ENCODE data around the gene DENND1A.

Gene DENND1A

GRCh38 chr9:123478967-123479602, 450.8 kb downstream of the DENND1A start:
- DNase-seq (ENCODE audit: extremely low spot score), result no peak
- no peak for TF ChIP-seq PKNOX1 (IDR thresholded peaks at IDR 0.05)
- TF ChIP-seq SP1 (IDR thresholded peaks at IDR 0.05), result no peak
- TF ChIP-seq FOXK2 (IDR thresholded peaks at IDR 0.05), result no peak
- no peak for TF ChIP-seq ELF4 (IDR thresholded peaks at IDR 0.05)
- no peak for TF ChIP-seq HDGF (IDR thresholded peaks at IDR 0.05; ENCODE audit: borderline replicate concordance)
- TF ChIP-seq ARNT (IDR thresholded peaks at IDR 0.05), result no peak
- TF ChIP-seq L3MBTL2 (conservative IDR thresholded peaks at IDR 0.05), result no peak
- no peak for TF ChIP-seq CTBP1 (IDR thresholded peaks at IDR 0.05; ENCODE audit: borderline replicate concordance)
- no peak for TF ChIP-seq LEF1 (IDR thresholded peaks at IDR 0.05; ENCODE audit: borderline replicate concordance)
- no peak for TF ChIP-seq FOXM1 (IDR thresholded peaks at IDR 0.05; ENCODE audit: borderline replicate concordance)
- TF ChIP-seq FOXA1 (IDR thresholded peaks at IDR 0.05), result no peak
- no peak for TF ChIP-seq NFRKB (IDR thresholded peaks at IDR 0.05)
- no peak for TF ChIP-seq BHLHE40 (IDR thresholded peaks at IDR 0.05; ENCODE audit: borderline replicate concordance)
- no peak for TF ChIP-seq ZNF384 (IDR thresholded peaks at IDR 0.05)
- TF ChIP-seq TARDBP (IDR thresholded peaks at IDR 0.05), result no peak
- TF ChIP-seq SUZ12 (IDR thresholded peaks at IDR 0.05), result no peak
- CTCF ChIA-PET, result no interaction called here
- POLR2A ChIA-PET, result no interaction called here

GRCh38 chr9:123478160-123478559, 451.8 kb downstream of the DENND1A start:
- ChIA-PET POLR2A (no interaction called here), CTCF (no interaction called here)
- no peak for DNase-seq (ENCODE audit: extremely low spot score)
- TF ChIP-seq PKNOX1 (IDR thresholded peaks at IDR 0.05) (no peak), SP1 (IDR thresholded peaks at IDR 0.05) (no peak), NFRKB (IDR thresholded peaks at IDR 0.05) (no peak), L3MBTL2 (conservative IDR thresholded peaks at IDR 0.05) (no peak), FOXA1 (IDR thresholded peaks at IDR 0.05) (no peak), LEF1 (IDR thresholded peaks at IDR 0.05; ENCODE audit: borderline replicate concordance) (no peak), FOXM1 (IDR thresholded peaks at IDR 0.05; ENCODE audit: borderline replicate concordance) (no peak), ELF4 (IDR thresholded peaks at IDR 0.05) (no peak), BHLHE40 (IDR thresholded peaks at IDR 0.05; ENCODE audit: borderline replicate concordance) (no peak), SUZ12 (IDR thresholded peaks at IDR 0.05) (no peak), ARNT (IDR thresholded peaks at IDR 0.05) (no peak), FOXK2 (IDR thresholded peaks at IDR 0.05) (no peak), ZNF384 (IDR thresholded peaks at IDR 0.05) (no peak), TARDBP (IDR thresholded peaks at IDR 0.05) (no peak), CTBP1 (IDR thresholded peaks at IDR 0.05; ENCODE audit: borderline replicate concordance) (no peak), HDGF (IDR thresholded peaks at IDR 0.05; ENCODE audit: borderline replicate concordance) (no peak)

GRCh38 chr9:123475407-123475806, 454.5 kb downstream of the DENND1A start:
- no peak for DNase-seq (ENCODE audit: extremely low spot score)
- POLR2A ChIA-PET, result no interaction called here
- CTCF ChIA-PET, result no interaction called here

GRCh38 chr9:123472862-123473614, 456.9 kb downstream of the DENND1A start:
- ChIA-PET POLR2A (no interaction called here), CTCF (no interaction called here)
- TF ChIP-seq FOXM1 (IDR thresholded peaks at IDR 0.05; ENCODE audit: borderline replicate concordance), result no peak
- TF ChIP-seq SP1 (IDR thresholded peaks at IDR 0.05), result no peak
- TF ChIP-seq NFRKB (IDR thresholded peaks at IDR 0.05), result no peak
- TF ChIP-seq ELF4 (IDR thresholded peaks at IDR 0.05), result no peak
- no peak for TF ChIP-seq SUZ12 (IDR thresholded peaks at IDR 0.05)
- no peak for TF ChIP-seq ZNF384 (IDR thresholded peaks at IDR 0.05)
- no peak for TF ChIP-seq BHLHE40 (IDR thresholded peaks at IDR 0.05; ENCODE audit: borderline replicate concordance)
- TF ChIP-seq CTBP1 (IDR thresholded peaks at IDR 0.05; ENCODE audit: borderline replicate concordance), result no peak
- no peak for TF ChIP-seq FOXA1 (IDR thresholded peaks at IDR 0.05)
- TF ChIP-seq L3MBTL2 (conservative IDR thresholded peaks at IDR 0.05), result no peak
- TF ChIP-seq PKNOX1 (IDR thresholded peaks at IDR 0.05), result no peak
- TF ChIP-seq TARDBP (IDR thresholded peaks at IDR 0.05), result no peak
- no peak for TF ChIP-seq ARNT (IDR thresholded peaks at IDR 0.05)
- no peak for TF ChIP-seq HDGF (IDR thresholded peaks at IDR 0.05; ENCODE audit: borderline replicate concordance)
- no peak for TF ChIP-seq FOXK2 (IDR thresholded peaks at IDR 0.05)
- no peak for TF ChIP-seq LEF1 (IDR thresholded peaks at IDR 0.05; ENCODE audit: borderline replicate concordance)
- no peak for DNase-seq (ENCODE audit: extremely low spot score)

More at GRCh38 chr9:123475407-123475806, 454.5 kb downstream of the DENND1A start:
- no peak for TF ChIP-seq ARNT (IDR thresholded peaks at IDR 0.05)
- TF ChIP-seq SP1 (IDR thresholded peaks at IDR 0.05), result no peak
- TF ChIP-seq CTBP1 (IDR thresholded peaks at IDR 0.05; ENCODE audit: borderline replicate concordance), result no peak
- TF ChIP-seq L3MBTL2 (conservative IDR thresholded peaks at IDR 0.05), result no peak
- TF ChIP-seq PKNOX1 (IDR thresholded peaks at IDR 0.05), result no peak

- no peak for DNase-seq (ENCODE audit: extremely low spot score)
- ChIA-PET CTCF (no interaction called here), POLR2A (no interaction called here)
- TF ChIP-seq LEF1 (IDR thresholded peaks at IDR 0.05; ENCODE audit: borderline replicate concordance) (no peak), SUZ12 (IDR thresholded peaks at IDR 0.05) (no peak), FOXA1 (IDR thresholded peaks at IDR 0.05) (no peak), BHLHE40 (IDR thresholded peaks at IDR 0.05; ENCODE audit: borderline replicate concordance) (no peak), ZNF384 (IDR thresholded peaks at IDR 0.05) (no peak), FOXK2 (IDR thresholded peaks at IDR 0.05) (no peak), FOXM1 (IDR thresholded peaks at IDR 0.05; ENCODE audit: borderline replicate concordance) (no peak), SP1 (IDR thresholded peaks at IDR 0.05) (no peak)
These were observed 457.9 kb downstream of the DENND1A start for GRCh38 chr9:123471843-123472570.

Data from HEK293T (cell line).